GM19239 (cell line): ENCODE data around the gene PIEZO2.

Source experiments
- DNase-seq: peaks from one replicate; pipeline ENCODE4 v3.0.0; 2011; ENCODE audit warnings: low spot score; ENCODE audit not compliant: insufficient read length
- FAIRE-seq: peaks from 2 replicates; lab custom pipeline; 2011; peaks lifted over from hg19 to GRCh38; lab: Jason Lieb, UNC

The PIEZO2 gene

GRCh38 chr18:11118051-11118766 lies 31.2 kb downstream of the PIEZO2 start:
- no peak for FAIRE-seq
- no peak for DNase-seq

- FAIRE-seq (no peak), DNase-seq (no peak)
Measured at GRCh38 chr18:11115276-11115675, 34.1 kb downstream of the PIEZO2 start.

- no peak for FAIRE-seq
- no peak for DNase-seq
Measured at GRCh38 chr18:11114653-11115052, 34.7 kb downstream of the PIEZO2 start.

- no peak for DNase-seq
- no peak for FAIRE-seq
Measured at GRCh38 chr18:11113937-11114336, 35.4 kb downstream of the PIEZO2 start.

- DNase-seq = no peak
- no peak for FAIRE-seq
Measured at GRCh38 chr18:11113046-11113548, 36.3 kb downstream of the PIEZO2 start.

GRCh38 chr18:11112286-11112685 lies 37.1 kb downstream of the PIEZO2 start:
- DNase-seq (no peak), FAIRE-seq (no peak)

- FAIRE-seq (no peak), DNase-seq (no peak)
Measured at GRCh38 chr18:11110509-11110908, 38.9 kb downstream of the PIEZO2 start.

- no peak for FAIRE-seq
- DNase-seq = no peak
Measured at GRCh38 chr18:11108947-11109346, 40.4 kb downstream of the PIEZO2 start.

GRCh38 chr18:11106894-11107293 lies 42.5 kb downstream of the PIEZO2 start:
- DNase-seq (no peak), FAIRE-seq (no peak)

- FAIRE-seq (no peak), DNase-seq (no peak)
Measured at GRCh38 chr18:11105463-11105862, 43.9 kb downstream of the PIEZO2 start.

GRCh38 chr18:11104307-11104706 lies 45.1 kb downstream of the PIEZO2 start:
- no peak for FAIRE-seq

GRCh38 chr18:11096839-11097750 lies 52.3 kb downstream of the PIEZO2 start:
- no peak for FAIRE-seq

More at GRCh38 chr18:11104307-11104706, 45.1 kb downstream of the PIEZO2 start:
- no peak for DNase-seq

GRCh38 chr18:11096411-11096810 lies 53.0 kb downstream of the PIEZO2 start:
- FAIRE-seq = no peak
- DNase-seq = no peak

More at GRCh38 chr18:11096839-11097750, 52.3 kb downstream of the PIEZO2 start:
- no peak for DNase-seq

- DNase-seq = no peak
- no peak for FAIRE-seq
Measured at GRCh38 chr18:11095674-11096293, 53.6 kb downstream of the PIEZO2 start.

GRCh38 chr18:11095211-11095610 lies 54.2 kb downstream of the PIEZO2 start:
- FAIRE-seq (no peak), DNase-seq (no peak)

- DNase-seq = no peak
- no peak for FAIRE-seq
Measured at GRCh38 chr18:11091746-11092145, 57.6 kb downstream of the PIEZO2 start.

GRCh38 chr18:11089931-11090715 lies 59.2 kb downstream of the PIEZO2 start:
- no peak for FAIRE-seq
- DNase-seq = no peak

- no peak for DNase-seq
- peak; percentile 62 for FAIRE-seq
Measured at GRCh38 chr18:11081009-11081532, 68.3 kb downstream of the PIEZO2 start.

GRCh38 chr18:11078491-11078890 lies 70.9 kb downstream of the PIEZO2 start:
- DNase-seq (no peak), FAIRE-seq (no peak)
